NT2/D1 (cell line): Measurements from ENCODE around the gene UQCC2.

Experiments used
- SUZ12 ChIP-seq: IDR thresholded peaks from 2 replicates; pipeline ENCODE4 v1.6.1; 2011; ENCODE audit not compliant: insufficient read length, insufficient read depth; ENCODE audit errors: extremely low read depth
- YY1 ChIP-seq: IDR thresholded peaks from 2 replicates; pipeline ENCODE4 v1.6.1; 2011; ENCODE audit not compliant: insufficient read length, insufficient read depth
- ZNF274 ChIP-seq: IDR thresholded peaks from 2 replicates; pipeline ENCODE4 v1.6.1; 2011; ENCODE audit warnings: mild to moderate bottlenecking, low read depth, low read length

- TF ChIP-seq ZNF274: no peak
- no peak for TF ChIP-seq YY1
- TF ChIP-seq SUZ12: no peak
Observed at GRCh38 chr6:33754222-33754621, 42.7 kb upstream of the UQCC2 start.
